ENCODE measurements around the gene ZNF385C.

- TF ChIP-seq CTCF (IDR thresholded peaks at IDR 0.05; ENCODE audit: insufficient read depth, low read length) (no peak), GABPA (IDR thresholded peaks at IDR 0.05; ENCODE audit: low read depth) (no peak)
These were observed 20.5 kb downstream of the ZNF385C start for GRCh38 chr17:42077755-42078154.
